HFFc6 (cell line): ENCODE data around the gene PANX2. TPM values are rescaled to one million over a fixed set of nuclear protein-coding genes. Genes with fewer than 3 reads are reported as not detected.

Experiments used
- DNase-seq: peaks from one replicate; pipeline ENCODE4 v3.0.0-alpha.2; 2018
- H3K27ac Mint-ChIP-seq: 2 replicates; pipeline ENCODE4 v1.8.0; 2020; ENCODE audit warnings: mild to moderate bottlenecking, mixed read lengths
- H3K27me3 Mint-ChIP-seq: 2 replicates; pipeline ENCODE4 v1.8.0; 2021; ENCODE audit warnings: mild to moderate bottlenecking, moderate library complexity, mixed read lengths; ENCODE audit not compliant: insufficient read depth
- H3K36me3 Mint-ChIP-seq: 2 replicates; pipeline ENCODE4 v1.8.0; 2021; ENCODE audit warnings: low read depth, mixed read lengths
- H3K4me1 Mint-ChIP-seq: 2 replicates; pipeline ENCODE4 v1.8.0; 2020; ENCODE audit warnings: low read depth, mixed read lengths
- H3K4me3 Mint-ChIP-seq: 2 replicates; pipeline ENCODE4 v1.8.0; 2020; ENCODE audit warnings: mild to moderate bottlenecking, moderate library complexity, mixed read lengths
- H3K9me3 Mint-ChIP-seq: 2 replicates; pipeline ENCODE4 v1.8.0; 2020; ENCODE audit warnings: mild to moderate bottlenecking, mixed read lengths
- total RNA-seq, 6 experiments: library from RNA; stranded (reverse); fragmentation: NEBNext Ultra II Directional; extraction: Animal tissue kit (Norgen Biotek cat#: 25700); gene quantifications; 2 replicates in 1 of 6; 3 replicates in 5 of 6; pipeline ENCODE4 v1.2.3, GENCODE V29; 2021
- TF ChIP-seq, protein P1 (sequence below): fragments of 200-600 bp; sonication (generic); IDR thresholded peaks from 2 replicates; pipeline ENCODE4 v1.5.0; 2021; ENCODE audit warnings: antibody characterized with exemption, mild to moderate bottlenecking

PANX2 gene
- total RNA-seq, 6 experiments from 2014 or later, result 1.2 to 2.3 (median 1.3) TPM

DNA sequence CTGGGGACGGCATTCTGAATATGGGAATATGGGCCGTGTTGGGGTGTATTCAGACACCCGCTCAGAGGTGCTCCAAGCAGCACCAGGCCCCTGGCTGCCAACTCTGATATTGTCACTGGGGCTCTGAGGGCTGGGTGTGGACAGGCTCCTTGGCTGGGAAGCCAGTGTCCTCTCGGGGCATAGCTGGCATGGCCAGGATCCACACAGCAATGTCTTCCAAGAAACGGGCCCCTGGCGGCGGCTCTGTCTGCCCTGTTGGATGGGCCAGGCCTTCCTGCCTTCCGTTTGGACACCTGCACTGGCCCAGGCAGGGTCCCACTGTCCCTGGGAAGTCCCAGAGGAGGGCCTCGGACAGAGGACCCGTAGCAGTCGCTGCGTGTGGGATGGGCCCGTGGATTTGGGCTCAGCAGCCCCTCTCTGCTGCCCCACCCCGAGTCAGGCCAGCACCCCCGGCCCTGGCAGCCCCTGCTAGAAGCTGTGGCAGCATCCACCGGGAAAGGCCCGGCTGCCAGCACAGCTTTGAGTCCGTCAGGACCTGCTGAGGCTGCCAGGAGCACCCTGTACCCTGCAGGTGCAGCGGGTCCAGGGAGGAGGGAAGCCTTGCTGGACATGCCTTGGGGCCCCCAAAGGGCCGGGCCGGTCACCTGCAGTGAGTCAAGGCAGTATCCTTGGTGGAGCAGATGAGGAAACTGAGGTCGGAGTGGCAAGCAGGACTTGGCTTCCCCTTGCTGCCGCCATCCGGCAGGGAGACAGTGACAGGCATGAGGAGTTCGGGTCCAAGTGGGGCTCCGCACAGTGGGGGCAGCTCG is 4.1 kb downstream of the PANX2 start:
- no peak overlapping the region for H3K27ac Mint-ChIP-seq
- no peaks in the 10 kb centered on the region for H3K9me3 Mint-ChIP-seq
- TF ChIP-seq, protein P1, sequence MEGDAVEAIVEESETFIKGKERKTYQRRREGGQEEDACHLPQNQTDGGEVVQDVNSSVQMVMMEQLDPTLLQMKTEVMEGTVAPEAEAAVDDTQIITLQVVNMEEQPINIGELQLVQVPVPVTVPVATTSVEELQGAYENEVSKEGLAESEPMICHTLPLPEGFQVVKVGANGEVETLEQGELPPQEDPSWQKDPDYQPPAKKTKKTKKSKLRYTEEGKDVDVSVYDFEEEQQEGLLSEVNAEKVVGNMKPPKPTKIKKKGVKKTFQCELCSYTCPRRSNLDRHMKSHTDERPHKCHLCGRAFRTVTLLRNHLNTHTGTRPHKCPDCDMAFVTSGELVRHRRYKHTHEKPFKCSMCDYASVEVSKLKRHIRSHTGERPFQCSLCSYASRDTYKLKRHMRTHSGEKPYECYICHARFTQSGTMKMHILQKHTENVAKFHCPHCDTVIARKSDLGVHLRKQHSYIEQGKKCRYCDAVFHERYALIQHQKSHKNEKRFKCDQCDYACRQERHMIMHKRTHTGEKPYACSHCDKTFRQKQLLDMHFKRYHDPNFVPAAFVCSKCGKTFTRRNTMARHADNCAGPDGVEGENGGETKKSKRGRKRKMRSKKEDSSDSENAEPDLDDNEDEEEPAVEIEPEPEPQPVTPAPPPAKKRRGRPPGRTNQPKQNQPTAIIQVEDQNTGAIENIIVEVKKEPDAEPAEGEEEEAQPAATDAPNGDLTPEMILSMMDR, result no peak
- H3K27me3 Mint-ChIP-seq, result peaks cover 19% of the 10 kb centered on the region
- H3K4me3 Mint-ChIP-seq, result no peak overlapping the region
- no peaks in the 10 kb centered on the region for H3K36me3 Mint-ChIP-seq
- no peak for DNase-seq
- no peaks in the 10 kb centered on the region for H3K4me1 Mint-ChIP-seq

DNA sequence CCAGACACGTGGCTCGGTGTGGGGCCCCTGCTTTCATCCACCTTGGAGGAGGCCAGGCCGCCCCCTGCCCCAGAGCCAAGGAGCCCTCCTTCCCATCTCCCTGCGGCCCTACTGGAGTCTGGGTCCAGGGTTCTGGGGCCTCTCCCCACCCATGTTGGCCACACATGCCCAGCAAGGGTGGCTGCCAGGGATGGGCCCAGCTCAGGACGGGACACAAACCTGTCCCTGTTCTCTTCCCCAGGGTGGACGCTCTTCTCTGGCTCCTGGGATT is 4.6 kb downstream of the PANX2 start:
- Mint-ChIP-seq H3K36me3 (no peaks in the 10 kb centered on the region), H3K27ac (no peak overlapping the region), H3K4me1 (no peaks in the 10 kb centered on the region), H3K27me3 (peaks cover 19% of the 10 kb centered on the region), H3K4me3 (no peak overlapping the region), H3K9me3 (no peaks in the 10 kb centered on the region)
- no peak for DNase-seq
- TF ChIP-seq, protein P1, result no peak

DNA sequence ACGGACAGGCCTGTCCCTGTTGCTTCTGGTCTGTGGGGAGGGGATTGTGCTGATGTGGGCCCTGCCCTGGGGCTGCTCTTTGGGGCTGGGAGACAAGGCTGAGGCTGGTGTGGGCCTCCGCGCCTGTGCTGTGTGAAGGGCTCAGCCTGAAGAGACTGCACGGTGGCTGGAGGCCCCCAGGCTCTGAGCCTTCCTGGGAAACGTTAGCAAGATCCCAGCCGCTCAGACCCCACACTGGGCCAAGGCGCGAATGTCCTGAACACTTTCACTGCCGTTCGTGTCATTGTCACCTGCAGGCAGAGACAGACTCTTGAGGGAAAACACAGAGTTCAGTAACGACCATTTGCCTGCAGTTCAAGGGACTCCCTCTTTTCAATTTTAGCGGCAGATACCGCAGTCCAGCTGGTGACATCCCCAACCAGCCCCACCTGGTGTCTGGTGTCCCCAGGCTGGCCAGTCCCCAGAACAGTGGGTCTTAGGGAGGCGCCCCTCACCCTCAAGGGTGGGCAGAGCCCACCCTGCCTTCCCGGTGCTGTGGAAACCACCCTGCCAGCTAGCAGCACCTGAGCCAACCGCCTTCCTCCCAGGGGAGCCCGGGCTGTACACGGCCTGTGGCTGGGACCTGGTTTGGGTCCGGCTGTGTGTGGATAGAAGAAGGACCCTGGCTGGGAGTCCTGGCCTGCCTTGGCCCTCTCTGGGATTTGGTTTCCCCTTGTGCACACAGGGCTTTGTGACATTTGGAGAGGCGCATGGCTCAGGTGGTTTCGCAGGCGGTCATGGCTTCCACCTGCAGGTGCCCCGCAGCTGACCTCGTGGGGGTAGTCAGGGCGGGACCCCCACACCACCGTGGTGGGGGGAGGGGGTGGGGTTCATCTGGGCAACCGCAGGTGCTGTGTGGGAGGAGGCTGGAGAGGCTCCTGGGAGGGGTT is 5.7 kb downstream of the PANX2 start:
- Mint-ChIP-seq H3K27ac (no peak overlapping the region), H3K4me1 (no peaks in the 10 kb centered on the region), H3K9me3 (no peaks in the 10 kb centered on the region), H3K4me3 (no peak overlapping the region), H3K27me3 (peaks cover 17% of the 10 kb centered on the region), H3K36me3 (no peaks in the 10 kb centered on the region)
- TF ChIP-seq, protein P1, result no peak
- DNase-seq, result no peak

DNA sequence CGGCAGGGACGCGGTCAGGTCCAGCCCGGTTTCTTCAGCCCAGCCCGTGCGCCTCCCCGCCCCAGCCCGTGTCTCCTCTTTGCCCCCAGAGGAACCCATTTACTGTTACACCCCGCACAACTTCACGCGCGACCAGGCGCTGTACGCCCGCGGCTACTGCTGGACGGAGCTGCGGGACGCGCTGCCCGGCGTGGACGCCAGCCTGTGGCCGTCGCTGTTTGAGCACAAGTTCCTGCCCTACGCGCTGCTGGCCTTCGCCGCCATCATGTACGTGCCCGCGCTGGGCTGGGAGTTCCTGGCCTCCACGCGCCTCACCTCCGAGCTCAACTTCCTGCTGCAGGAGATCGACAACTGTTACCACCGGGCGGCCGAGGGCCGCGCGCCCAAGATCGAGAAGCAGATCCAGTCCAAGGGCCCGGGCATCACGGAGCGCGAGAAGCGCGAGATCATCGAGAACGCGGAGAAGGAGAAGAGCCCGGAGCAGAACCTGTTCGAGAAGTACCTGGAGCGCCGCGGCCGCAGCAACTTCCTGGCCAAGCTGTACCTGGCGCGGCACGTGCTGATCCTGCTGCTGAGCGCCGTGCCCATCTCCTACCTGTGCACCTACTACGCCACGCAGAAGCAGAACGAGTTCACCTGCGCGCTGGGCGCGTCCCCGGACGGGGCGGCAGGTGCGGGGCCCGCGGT is 6.5 kb downstream of the PANX2 start:
- no peak overlapping the region for H3K27ac Mint-ChIP-seq
- H3K9me3 Mint-ChIP-seq, result no peaks in the 10 kb centered on the region
- H3K27me3 Mint-ChIP-seq, result peaks cover 14% of the 10 kb centered on the region
- DNase-seq, result no peak
- H3K4me1 Mint-ChIP-seq, result no peaks in the 10 kb centered on the region
- H3K36me3 Mint-ChIP-seq, result no peaks in the 10 kb centered on the region
- no peak overlapping the region for H3K4me3 Mint-ChIP-seq
- TF ChIP-seq, protein P1, result no peak

DNA sequence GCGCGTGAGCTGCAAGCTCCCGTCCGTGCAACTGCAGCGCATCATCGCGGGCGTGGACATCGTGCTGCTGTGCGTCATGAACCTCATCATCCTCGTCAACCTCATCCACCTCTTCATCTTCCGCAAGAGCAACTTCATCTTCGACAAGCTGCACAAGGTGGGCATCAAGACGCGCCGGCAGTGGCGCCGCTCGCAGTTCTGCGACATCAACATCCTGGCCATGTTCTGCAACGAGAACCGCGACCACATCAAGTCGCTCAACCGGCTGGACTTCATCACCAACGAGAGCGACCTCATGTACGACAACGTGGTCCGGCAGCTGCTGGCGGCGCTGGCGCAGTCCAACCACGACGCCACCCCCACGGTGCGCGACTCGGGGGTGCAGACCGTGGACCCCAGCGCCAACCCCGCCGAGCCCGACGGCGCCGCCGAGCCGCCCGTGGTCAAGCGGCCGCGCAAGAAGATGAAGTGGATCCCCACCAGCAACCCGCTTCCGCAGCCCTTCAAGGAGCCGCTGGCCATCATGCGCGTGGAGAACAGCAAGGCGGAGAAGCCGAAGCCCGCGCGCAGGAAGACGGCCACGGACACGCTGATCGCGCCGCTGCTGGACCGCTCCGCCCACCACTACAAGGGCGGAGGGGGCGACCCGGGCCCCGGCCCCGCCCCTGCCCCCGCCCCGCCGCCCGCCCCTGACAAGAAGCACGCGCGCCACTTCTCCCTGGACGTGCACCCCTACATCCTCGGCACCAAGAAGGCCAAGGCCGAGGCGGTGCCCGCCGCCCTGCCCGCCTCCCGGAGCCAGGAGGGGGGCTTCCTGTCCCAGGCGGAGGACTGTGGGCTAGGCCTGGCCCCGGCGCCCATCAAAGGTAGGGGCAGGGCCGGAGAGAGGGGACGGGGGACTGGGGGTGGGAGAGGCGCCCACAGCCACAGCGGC is 7.3 kb downstream of the PANX2 start:
- H3K36me3 Mint-ChIP-seq, result no peaks in the 10 kb centered on the region
- TF ChIP-seq, protein P1, result no peak
- H3K4me3 Mint-ChIP-seq, result no peak overlapping the region
- H3K4me1 Mint-ChIP-seq, result no peaks in the 10 kb centered on the region
- DNase-seq, result no peak
- no peaks in the 10 kb centered on the region for H3K9me3 Mint-ChIP-seq
- peaks cover 8% of the 10 kb centered on the region for H3K27me3 Mint-ChIP-seq
- H3K27ac Mint-ChIP-seq, result no peak overlapping the region
